Posterior cingulate gyrus (tissue), 11 donors: ENCODE data around the gene SLC2A4RG.

Source experiments
- DNase-seq, 10 donors: peaks; one replicate each; pipeline versions ENCODE4 v3.0.0 to v3.0.0-alpha.2; 2020 to 2021; ENCODE audit warnings: mixed read lengths in 3 of 10
- intact Hi-C: fragments of 100-400 bp; cut with DNase I; formaldehyde crosslinking; loops from one replicate; pipeline ENCODE4 v1.15.1; 2023

The SLC2A4RG gene

GRCh38 chr20:63736893-63737694 lies 2.5 kb upstream of the SLC2A4RG start:
- peak in 4 of 10 donors; percentile 15 to 88 (median 80) for DNase-seq
- intact Hi-C loops, result no loop called here

- DNase-seq, result peak in 2 of 10 donors; percentile 77 to 79
- intact Hi-C loops, result no loop called here
Observed at GRCh38 chr20:63737695-63737944, 2.0 kb upstream of the SLC2A4RG start.

GRCh38 chr20:63737945-63738686 lies 1.5 kb upstream of the SLC2A4RG start:
- intact Hi-C loops, result no loop called here
- DNase-seq, result peak in 3 of 10 donors; percentile 67 to 80 (median 79)

- peak in 3 of 10 donors; percentile 23 to 79 (median 76) for DNase-seq
- intact Hi-C loops, result no loop called here
Observed at GRCh38 chr20:63738687-63739129, 868 bp upstream of the SLC2A4RG start.

- DNase-seq, result peak in 4 of 10 donors; percentile 54 to 88 (median 72)
- intact Hi-C loops, result no loop called here
Observed at GRCh38 chr20:63740070-63740626, 572 bp downstream of the SLC2A4RG start.

- intact Hi-C loops, result no loop called here
- DNase-seq, result peak; percentile 59 to 95 (median 72)
Observed at GRCh38 chr20:63740627-63741353, 1.2 kb downstream of the SLC2A4RG start.

GRCh38 chr20:63741354-63741675 lies 1.7 kb downstream of the SLC2A4RG start:
- intact Hi-C loops, result no loop called here

GRCh38 chr20:63741676-63742380 lies 2.3 kb downstream of the SLC2A4RG start:
- intact Hi-C loops, result no loop called here
- peak in 3 of 10 donors; percentile 64 to 78 (median 70) for DNase-seq

More at GRCh38 chr20:63741354-63741675, 1.7 kb downstream of the SLC2A4RG start:
- DNase-seq, result peak in 1 of 10 donors; percentile 63

- intact Hi-C loops, result no loop called here
- peak in 3 of 10 donors; percentile 69 to 82 (median 71) for DNase-seq
Observed at GRCh38 chr20:63742381-63743024, 2.9 kb downstream of the SLC2A4RG start.

- DNase-seq, result peak in 3 of 10 donors; percentile 64 to 67 (median 65)
- intact Hi-C loops, result no loop called here
Observed at GRCh38 chr20:63743210-63743970, 3.8 kb downstream of the SLC2A4RG start.

GRCh38 chr20:63744158-63744557 lies 4.6 kb downstream of the SLC2A4RG start:
- intact Hi-C loops, result no loop called here
- peak in 2 of 10 donors; percentile 20 to 58 for DNase-seq

- intact Hi-C loops, result no loop called here
- DNase-seq, result peak in 3 of 10 donors; percentile 71 to 78 (median 75)
Observed at GRCh38 chr20:63744574-63745423, 5.2 kb downstream of the SLC2A4RG start.

- intact Hi-C loops, result no loop called here
- peak in 3 of 10 donors; percentile 52 to 70 (median 58) for DNase-seq
Observed at GRCh38 chr20:63745424-63745805, 5.8 kb downstream of the SLC2A4RG start.

- peak in 3 of 10 donors; percentile 67 to 82 (median 77) for DNase-seq
- intact Hi-C loops, result no loop called here
Observed at GRCh38 chr20:63745961-63746731, 6.6 kb downstream of the SLC2A4RG start.

GRCh38 chr20:63746751-63747315 lies 7.3 kb downstream of the SLC2A4RG start:
- intact Hi-C loops, result no loop called here
- DNase-seq, result peak in 3 of 10 donors; percentile 64 to 83 (median 66)

GRCh38 chr20:63747622-63748069 lies 8.1 kb downstream of the SLC2A4RG start:
- intact Hi-C loops, result no loop called here

More at GRCh38 chr20:63747622-63748069, 8.1 kb downstream of the SLC2A4RG start:
- peak in 3 of 10 donors; percentile 60 to 72 (median 69) for DNase-seq
